HG03108 (cell line): ENCODE results near the gene MYOCD.
A peak's percentile ranks its signal among the peaks of the same experiment; 100 is the strongest.

Experiments used
- ATAC-seq: cut with Tn5 transposase; IDR thresholded peaks from one replicate; pipeline ENCODE4 v1.9.1; 2021; ENCODE audit warnings: moderate library complexity; ENCODE audit not compliant: unreplicated experiment

Gene MYOCD

DNA sequence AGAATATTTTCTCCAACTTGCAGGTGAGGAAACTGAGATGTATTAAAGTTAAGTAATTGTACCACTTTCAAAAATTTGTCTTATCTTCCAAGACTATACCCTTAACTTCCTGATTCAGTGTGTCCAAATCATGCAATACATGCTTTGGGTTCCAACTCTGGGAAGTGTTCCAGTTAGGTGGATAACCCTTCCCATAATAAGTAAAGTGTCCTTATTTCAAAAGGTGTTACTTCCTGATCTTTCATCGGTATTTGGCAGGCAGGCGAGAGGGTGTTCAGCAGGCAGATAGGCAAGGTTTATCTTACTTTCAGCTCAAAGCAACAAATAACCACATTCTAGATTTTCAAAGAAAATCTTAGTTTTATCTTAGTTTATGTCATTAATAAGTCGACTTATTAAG is 77.4 kb downstream of the MYOCD start:
- ATAC-seq = no peak

DNA sequence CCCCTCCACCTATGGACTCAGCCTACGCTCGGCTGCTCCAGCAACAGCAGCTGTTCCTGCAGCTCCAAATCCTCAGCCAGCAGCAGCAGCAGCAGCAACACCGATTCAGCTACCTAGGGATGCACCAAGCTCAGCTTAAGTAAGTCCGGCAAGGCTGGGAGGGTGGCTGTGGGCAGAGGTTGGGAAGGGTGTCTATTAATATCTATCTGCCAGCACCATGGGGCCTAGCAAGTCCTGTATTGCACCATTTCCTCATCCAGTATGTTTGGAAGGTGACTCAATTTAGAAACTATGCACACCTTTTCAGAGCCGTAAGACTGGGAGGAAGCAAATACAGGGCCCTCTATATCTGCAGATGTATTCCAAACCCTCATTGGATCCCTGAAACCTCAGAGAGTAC is 78.6 kb downstream of the MYOCD start:
- no peak for ATAC-seq

DNA sequence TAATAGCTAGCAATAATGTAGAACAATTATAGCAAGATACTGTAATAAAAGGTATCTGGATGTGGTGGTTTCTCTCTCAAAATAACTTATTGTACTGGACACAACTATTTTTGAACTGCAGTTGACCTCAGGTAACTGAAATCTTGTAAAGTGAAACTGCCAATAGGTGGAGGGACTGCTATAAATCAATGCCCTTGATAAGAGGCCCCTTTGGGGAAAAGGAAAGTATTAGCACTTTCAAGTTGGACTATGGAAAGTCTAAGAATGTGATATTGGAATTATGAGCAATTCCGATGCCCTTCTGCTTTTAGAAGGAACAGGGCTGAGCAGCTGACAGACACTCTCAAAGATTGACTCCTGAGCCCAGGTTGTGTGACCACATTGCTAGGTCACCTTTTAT is 79.1 kb downstream of the MYOCD start:
- ATAC-seq = no peak

DNA sequence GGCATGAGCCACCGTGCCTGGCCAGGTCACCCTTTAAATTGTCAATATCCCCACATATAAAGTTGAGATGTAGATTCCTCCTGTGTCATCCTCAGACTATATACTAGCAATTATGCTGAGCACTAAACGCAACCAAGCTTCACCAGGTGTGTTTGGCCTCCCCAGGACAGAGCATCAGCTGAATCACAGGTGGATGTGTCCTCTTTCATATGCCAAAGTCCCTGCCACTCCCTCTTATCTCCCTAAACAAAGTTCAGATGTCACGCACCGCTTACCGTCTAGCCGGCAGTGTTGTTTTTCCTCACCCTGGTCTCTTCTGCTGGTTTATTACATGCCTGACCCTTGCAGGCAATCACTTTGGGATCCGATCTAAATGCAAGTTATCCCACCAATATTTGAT is 79.8 kb downstream of the MYOCD start:
- ATAC-seq = no peak

DNA sequence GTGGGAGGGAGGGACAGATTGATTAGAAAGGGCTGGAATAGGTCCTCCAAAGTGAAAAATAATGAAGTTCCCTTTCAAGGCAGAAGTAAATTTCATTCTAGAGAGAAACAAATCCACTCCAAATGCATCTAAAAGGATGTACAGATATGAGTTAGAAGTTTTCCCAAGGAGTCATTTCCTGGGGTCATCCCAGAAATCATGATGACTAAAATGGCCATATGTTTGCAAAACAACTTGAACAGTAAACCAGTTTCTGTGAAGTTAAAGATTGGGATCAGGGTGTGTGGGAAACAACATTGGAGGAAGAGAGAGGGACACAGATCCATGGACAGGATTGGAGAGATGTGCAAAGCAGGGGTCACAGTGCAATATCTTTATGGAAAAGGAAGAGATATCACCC is 91.1 kb downstream of the MYOCD start:
- ATAC-seq = no peak

DNA sequence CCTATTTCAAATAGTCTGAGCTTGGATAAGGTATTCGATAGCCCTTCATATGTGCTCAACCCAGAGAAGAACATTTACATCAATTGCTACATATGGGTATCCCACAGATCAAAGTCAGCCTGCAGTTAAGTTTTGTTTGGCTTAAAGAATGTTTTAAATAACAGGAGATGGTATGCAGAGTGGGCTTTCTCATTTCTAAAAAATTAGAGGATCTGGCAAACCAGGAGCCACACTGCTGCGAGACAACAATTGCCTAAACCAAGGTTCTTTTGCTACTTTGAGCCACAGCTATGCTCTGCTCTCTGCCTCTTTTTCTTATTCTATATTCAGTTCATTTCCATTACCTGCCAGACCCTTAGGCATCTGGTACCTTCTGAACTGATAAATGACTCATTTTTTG is 93.4 kb downstream of the MYOCD start:
- no peak for ATAC-seq

DNA sequence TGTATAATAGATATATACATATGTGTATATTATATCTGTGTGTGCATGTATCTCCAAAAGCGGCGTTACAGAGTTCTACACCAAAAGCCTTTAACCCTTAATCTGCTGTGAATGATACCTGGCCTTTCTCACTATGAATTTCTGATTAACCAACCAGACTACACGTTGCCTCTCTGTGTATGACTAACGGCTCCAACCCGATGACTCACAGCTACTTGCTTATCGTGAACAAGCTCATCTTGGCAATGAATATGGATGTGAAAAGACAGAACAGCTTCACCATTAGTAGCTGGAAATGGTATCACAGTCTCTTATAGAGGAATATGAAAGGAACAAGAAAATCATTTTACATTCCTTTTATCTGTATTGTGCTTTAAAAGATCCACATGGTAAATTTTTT is 99.9 kb downstream of the MYOCD start:
- no peak for ATAC-seq

DNA sequence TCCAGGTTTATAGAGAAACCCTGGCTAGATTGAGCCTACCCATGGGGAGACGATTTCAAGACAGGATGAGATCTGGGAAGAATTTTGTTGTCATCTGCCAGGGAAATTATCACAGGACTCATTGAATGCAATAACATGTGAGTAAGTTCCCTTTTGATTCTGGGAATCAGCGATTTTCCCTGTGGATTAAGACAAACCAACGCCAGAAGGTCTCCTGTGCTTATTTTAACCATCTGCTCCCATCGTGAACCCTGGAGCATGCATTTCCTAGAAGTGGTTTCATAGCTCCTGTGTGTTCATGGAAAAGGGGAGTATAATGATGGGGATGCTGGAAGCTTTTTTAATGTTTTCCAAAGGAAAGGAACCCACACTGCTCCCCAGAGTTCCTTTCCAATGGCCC is 102.6 kb downstream of the MYOCD start:
- ATAC-seq = no peak

DNA sequence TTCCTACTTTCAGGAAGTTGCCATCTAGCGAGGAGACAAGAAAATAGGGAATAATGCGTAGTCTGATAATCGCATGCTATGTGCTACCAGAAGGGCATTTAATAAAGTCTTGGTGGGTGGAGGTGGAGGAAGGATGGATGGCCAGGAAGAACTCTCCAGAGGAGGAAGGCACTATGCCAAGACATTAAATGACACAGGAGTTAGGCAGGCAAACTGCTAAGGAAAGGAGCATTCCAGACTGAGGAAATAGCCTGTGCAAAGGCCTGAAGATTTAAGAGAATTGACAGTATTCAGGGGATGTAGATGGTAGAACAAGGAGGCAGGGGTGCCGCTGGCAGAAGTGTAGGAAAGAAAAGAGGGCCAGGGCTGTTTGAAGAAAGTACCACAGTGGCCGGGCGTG is 104.3 kb downstream of the MYOCD start:
- ATAC-seq = no peak

DNA sequence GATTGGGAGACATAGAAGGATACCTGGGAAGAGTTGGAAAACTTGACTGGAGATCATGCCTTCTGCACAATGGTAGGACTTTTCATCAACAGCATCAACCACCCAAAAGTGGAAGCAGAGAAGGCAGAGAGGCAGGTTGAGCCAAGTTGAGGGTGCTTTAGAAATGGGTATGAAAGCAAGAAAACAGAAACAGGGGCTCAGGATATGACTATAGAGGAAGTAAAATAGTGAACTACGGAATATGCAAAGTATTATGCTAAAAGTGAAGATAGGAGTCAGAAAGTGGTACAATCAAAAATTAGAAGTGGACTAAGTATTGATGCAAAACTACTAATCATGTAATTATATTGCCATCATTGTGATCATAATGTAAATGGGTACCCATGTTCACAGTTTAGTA is 107.5 kb downstream of the MYOCD start:
- ATAC-seq = no peak

DNA sequence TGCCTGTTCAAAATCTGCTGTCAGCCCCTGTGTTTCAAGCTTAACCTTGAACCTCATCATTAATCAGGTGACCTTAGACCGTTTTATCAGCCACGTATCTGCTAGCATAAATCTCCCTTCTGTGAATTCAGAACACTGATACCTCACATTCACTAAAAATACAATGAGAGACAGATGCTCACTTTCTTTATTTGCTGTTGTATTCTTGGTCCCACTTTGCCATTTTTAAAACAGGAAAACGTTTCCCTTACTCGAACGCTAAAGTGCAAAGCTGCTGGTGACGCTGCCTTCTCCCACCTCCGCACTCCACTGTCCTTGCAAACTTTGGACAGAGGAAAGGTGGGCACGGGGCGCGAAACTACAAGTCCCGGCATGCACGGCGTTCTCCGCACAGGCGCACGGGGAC is 123.4 kb downstream of the MYOCD start:
- peak; percentile 86 for ATAC-seq

DNA sequence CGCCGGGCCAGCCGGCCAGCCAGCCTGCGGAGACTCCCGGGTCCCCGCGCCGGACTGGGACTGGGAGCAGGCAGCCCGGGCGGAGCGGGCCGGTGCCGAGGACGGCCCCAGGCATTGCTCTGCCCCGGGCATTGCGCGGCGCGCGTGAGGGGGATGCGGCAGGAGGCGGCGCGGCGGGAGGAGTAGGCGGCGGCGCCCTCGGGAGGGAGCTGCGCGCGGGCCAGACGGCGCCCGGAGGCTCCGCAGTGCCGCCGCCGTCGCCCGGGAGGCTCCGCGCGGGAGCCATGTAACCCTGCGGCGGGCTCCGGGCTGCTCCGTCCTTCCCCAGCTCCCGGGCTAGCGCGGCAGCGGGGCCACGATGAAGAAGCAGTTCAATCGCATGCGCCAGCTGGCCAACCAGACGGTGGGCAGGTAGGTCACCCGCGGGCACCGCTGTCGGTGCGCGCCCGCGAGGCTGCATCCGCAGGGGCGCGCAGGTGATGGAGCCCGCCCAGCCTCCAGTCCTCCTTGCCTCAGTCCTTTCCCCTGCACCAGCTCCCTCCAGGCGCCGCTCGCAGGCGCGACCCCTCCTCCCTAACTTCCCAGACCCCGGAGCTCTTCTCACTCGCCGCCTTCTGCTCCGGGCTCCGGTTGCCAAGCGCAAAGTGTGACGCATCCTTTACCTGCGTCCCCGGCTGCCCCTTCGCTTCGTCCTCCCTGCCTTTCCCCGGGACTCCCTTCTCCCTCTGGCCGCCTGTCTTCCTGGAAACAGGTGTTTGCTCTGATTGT is 124.0 kb downstream of the MYOCD start, which contains the start of gene ARHGAP44:
ARHGAP44 (plus strand) TSS at position 18 of the 768 bp plus-strand sequence; CDS start at position 359, 341 bp downstream.
- peak; percentile 71 for ATAC-seq

DNA sequence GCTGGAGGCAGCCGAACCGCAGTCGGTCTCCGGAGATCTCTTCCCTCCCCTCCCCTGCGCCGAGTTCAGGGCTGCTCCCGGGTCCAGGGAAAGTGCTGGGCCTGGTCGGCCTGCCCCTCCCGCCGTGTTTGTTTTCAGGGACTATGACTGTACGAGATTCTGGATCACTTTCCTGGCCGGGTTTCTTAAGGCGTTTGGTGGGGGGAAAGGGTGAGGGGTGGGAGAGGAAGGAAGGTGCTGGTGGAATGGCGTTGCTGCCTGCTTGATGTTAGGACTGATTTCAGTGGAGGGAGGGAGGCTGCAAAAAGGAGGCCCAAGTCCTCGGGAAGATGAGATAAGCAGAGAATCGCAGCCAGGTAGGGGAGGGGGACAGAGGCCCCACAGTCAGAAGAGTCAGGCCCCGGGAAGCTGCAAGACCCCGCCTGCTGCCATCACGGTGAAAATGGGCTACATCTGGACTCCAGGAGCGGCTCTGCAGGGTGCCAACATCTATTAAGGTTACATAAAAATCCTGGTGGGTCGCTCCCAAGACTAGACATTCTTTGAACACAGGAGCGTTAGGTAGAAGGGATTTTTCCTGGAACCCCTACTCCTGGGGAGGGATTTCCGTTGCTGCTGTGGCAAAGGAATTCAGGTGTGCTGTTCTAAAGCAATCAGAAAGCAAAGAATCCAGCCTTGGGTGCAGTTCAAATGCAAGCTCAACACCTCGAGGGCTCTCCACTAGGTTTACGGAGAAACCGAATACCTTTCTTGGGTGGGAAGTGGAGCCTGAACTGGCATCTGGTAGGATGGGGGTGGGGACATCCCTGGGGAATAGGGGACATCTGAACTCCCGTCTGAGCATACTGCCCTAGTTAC is 124.8 kb downstream of the MYOCD start:
- no peak for ATAC-seq

DNA sequence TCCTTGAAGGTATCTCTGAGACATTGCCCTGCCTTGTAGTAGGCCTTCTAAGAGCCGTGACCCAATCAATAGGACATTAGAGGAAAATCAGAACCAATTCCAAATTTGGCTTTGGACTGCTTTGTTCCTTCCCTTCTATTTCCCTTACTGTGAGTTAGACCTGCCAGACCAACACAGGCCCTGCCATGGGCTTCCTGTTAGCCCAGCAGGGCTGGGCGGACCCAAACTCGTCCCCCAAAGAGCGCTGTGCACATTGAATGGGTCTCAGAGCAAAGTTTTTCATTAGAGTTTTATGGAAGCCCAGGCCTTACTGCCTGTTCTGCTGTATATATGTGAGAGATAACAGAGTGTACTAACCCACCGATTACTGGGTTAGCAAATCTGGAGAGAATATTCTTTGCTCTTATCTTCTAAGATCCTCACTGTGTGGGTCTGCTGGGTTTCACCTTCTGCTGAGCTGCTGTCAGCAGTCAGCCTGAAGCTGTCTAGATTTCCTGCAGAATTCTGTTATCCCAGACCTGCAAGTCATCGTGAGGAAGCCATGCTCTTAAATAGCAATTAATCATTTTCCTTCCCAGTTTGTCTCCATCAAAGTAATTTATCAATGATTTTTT is 129.3 kb downstream of the MYOCD start:
- no peak for ATAC-seq

DNA sequence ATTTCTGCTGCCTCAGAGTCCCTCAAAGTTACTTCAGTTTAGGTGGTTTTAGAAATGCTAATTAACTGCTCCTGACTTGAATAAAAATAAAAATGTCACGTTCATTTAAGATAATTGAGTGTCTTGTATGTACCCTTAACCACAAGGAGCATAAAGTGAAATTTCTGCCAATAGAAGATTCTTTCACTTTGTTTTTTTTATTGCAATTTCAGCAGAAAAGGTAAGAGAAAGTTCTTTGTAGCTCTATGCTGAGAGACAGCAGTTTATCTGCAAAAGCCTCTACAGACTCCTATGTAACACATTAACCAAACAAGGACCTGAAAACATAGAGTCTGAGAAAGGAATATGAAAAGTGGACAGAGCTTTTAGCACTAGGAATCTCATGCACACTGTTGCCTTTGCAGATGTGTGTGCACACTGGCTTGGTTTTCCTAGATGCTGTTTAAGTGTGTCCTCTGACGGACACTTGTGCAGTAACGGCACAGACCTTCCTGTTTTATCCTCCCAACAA is 135.2 kb downstream of the MYOCD start:
- ATAC-seq = no peak

DNA sequence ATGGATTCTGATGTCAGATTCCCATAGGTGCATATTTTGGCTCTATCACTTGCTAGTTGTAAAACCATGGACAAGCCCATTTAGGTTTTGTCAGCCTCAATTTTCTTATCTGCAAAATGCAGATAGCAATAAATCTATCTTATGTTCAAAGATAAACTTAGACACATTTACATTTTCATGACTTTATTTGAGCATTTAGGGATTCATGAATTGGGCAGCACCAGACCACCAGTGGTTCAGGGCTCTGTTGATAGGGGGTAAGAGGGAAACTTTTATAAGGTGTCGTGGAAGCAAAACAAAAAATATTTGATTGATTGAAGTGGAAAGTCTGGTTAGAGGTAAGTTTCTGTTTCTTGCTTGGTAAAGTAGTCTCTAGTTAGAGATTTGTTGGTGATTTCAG is 140.9 kb downstream of the MYOCD start:
- ATAC-seq = no peak

DNA sequence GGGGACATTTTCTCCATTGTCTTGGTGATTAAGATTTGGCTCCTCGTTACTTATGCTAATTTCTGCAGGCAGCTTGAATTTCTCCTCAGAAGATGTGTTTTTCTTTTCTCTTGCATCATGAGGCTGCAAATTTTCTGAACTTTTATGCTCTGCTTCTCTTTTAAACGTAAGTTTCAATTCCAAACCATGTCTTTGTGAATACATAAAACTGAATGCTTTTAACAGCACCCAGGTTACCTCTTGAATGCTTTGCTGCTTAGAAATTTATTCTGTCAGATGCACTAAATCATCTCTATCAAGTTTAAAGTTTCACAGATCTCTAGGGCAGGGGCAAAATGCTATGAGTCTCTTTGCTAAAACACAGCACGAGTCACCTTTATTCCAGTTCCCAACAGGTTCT is 143.0 kb downstream of the MYOCD start:
- ATAC-seq = no peak

DNA sequence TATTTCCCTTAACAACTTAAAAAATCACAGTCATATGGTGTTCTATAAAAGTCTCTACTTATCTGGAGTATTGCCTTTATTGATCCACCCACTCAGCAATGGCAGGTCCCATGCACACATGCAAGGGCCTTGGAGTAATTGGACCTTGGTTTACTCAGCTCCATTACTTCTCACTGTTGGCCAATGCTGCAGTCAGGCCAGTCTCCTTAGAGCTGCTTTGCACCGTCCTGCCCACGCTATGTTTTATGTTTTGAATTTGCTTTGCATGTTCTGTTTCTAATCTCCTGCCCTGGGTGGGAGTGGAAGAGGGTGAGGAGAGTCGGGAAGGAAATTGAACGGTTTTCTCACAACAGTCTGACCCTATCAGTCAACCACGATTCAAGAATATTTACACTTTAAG is 147.2 kb downstream of the MYOCD start:
- no peak for ATAC-seq

DNA sequence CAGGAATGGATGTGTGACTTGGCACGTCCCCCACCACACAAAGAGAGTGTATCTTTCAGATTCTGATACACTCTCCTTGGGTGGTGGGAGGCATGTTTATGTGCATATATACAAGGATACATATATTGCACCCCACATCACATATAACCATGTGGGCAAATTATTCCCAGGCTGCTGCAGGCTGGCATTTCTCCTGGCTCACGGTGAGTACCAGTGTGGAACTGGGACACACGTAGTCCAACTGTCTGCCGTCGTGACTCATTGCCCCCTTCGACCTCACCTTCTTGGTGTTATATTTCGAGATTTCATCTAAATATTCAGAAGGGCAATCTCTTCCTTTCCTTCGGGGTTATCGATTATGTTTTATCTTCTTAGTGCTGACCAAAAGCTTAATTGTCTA is 148.0 kb downstream of the MYOCD start:
- no peak for ATAC-seq

DNA sequence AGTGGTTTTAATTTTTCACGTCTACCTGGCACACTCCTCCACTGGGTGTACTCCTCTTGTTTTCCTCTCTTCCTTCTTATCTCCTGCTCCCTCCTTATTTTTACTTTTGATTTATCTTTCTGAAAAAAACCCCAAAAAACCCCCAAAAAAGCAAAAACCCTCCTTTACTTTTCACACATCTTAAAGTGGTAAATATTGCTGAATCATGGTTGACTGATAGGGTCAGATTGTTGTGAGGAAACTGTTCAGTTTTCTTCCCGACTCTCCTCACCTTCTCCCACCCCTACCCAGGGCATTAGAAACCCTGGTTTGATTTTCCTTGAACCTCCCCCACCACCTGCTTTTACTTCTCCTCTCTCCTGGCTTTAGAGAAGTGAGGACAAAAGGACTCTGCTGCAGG is 149.0 kb downstream of the MYOCD start:
- ATAC-seq = no peak

DNA sequence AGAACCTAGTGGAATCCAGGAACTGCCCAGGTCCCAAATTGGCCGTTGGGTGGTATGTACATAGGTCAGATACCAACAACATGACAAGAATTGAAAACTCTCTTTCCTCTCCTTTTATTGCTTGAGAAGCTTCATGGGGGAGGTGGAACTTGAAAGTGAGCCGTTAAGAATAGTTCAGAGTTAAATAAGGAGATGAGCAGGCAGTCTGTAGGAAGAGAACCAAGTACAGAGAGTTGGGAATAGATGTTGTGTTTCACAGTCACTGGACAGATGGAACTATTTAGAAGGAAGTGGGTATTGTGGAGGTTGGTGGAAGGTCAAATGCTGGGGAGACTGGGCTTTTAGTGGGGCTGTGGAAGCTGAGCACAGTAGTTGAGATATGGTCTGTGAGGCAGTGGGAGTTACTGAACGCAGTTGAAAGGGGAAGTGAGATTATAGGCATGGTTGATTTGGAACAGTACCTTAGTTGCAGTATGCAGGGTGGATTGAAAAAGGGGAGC is 150.0 kb downstream of the MYOCD start:
- peak; percentile 98 for ATAC-seq
